Stimulated activated CD8-positive, alpha-beta memory T cell treated with anti-CD3 and anti-CD28 coated beads, Interleukin-7, amount 100 ng/mL, for 4 hours (primary cell): ENCODE measurements around the gene TRMT2A.
"Not testable (repeated sequence)": the region's sequence is repeated elsewhere in the genome, so short reads cannot be mapped to it uniquely, and the experiment has no call there.

Experiments used
- DNase-seq, 2 donors: peaks; one replicate each; pipeline ENCODE4 v3.0.0-alpha.2; 2020; ENCODE audit warnings: low read depth in 2 of 2

TRMT2A gene, protein sequence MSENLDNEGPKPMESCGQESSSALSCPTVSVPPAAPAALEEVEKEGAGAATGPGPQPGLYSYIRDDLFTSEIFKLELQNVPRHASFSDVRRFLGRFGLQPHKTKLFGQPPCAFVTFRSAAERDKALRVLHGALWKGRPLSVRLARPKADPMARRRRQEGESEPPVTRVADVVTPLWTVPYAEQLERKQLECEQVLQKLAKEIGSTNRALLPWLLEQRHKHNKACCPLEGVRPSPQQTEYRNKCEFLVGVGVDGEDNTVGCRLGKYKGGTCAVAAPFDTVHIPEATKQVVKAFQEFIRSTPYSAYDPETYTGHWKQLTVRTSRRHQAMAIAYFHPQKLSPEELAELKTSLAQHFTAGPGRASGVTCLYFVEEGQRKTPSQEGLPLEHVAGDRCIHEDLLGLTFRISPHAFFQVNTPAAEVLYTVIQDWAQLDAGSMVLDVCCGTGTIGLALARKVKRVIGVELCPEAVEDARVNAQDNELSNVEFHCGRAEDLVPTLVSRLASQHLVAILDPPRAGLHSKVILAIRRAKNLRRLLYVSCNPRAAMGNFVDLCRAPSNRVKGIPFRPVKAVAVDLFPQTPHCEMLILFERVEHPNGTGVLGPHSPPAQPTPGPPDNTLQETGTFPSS

DNA sequence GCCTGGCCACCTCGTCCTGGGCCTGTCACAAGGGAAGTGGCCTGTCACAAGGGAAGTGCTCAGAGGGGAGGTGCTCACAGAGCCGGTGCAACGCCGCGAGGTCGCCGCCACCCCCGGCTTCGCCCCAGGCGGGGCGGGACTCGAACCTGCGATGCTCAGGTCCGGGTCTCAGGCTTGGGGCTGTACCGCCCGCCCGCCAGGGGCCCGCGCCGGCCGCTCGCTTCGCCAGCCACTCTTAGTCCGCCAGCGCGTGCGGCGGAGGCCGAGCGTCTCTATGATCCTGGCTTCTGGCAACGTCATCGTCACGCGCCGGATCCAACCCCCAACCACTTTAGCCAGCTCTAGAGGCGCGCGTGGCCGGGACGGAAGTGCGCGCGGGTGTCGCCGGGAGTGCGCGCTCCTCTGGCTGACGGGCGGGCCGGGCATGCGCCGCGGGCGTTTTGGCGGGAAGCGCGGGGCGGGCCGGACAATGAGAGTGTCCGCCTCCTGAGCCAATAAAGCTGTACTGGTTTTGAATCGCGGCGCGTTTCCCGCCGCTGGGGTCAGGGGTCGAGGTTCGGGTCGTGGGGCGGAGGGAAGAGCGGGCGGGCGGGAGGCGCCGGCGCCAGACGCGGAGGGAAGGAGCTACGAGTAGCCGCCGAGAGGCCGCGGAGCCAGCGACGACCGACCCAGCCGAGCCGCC, at the start of gene TRMT2A:
TRMT2A (minus strand) TSS at position 276 of the 682 bp plus-strand sequence. CDS start 320 bp downstream, outside the sequence.
- peak; percentile 92 to 96 for DNase-seq

DNA sequence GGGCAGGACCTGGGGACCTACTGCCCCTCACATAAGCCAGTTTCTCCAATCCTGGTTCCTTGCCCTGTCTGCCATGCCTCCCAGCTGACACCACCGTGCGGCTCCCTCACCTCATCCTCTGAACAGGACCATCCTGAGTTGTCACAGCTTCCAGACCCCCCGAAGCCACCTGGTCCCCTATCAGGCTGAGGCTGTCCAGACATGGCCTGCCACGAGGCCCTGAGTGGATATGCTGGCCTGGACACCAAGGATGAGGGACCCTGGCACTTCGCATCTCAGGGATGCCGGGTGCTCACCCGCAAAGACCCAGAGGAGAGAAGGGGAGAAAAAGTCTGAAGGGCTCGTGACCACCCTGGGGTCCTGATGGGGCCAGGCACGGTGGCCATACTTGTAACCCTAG, 49.7 kb upstream of the TRMT2A start:
- no peak for DNase-seq

DNA sequence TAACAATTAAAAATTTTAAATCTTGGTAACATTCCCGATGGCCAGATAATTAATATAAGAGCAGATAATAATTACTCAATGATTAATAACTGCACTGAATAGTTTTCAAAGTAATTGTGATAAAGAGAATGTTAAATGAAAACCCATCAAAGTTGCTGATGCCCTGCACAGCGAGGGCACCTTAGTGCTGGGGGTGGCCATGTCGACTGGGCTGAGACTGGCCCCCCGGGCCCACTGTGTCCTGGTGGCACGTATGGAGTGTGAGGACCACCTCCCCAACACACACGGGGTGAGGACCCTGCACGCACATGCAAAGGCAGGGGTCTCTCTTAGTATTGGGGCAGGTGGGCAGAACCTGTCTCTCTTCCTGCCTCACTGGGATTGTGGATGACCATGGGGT, 48.9 kb upstream of the TRMT2A start:
- no peak for DNase-seq

DNA sequence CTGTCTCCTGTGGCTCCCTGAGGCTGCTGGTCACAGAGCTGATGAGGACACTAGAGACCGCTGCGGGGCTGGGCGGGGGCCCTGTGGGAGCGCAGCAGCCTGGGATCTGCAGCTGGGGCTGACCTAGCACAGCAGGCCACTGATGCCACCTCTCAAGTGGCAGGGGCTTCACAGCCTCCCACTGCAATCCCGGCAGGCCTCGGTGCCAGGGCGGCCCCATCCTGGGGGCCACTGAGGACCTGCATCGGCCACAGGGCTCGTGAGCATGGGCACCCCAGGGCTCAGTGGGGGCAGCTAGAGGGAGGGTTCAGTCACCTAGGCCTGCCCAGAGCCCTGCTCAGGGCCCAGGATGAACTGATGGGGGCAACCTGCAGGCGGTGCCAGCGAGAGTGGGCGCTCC, 48.4 kb upstream of the TRMT2A start:
- DNase-seq: no peak

DNA sequence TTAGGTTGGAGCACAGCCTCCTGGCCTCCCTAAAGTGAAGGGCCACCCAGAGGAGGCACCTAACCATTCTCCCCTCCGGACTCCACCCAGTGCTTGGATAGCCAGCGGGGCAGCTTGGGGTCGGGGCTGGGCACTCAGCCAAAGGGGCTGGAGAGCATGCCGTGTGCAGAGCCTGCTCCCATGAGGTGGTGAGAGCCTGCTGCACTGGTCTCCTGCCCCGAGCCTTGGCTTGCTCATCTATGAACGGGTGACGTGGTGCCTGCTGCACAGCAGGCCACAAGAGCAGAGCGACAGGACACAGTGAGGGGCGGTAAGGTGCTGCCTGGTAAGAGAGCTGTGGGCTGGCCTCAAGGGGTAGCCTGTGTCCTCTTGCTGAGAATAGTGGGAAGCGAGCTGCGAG, 47.8 kb upstream of the TRMT2A start:
- DNase-seq: no peak

DNA sequence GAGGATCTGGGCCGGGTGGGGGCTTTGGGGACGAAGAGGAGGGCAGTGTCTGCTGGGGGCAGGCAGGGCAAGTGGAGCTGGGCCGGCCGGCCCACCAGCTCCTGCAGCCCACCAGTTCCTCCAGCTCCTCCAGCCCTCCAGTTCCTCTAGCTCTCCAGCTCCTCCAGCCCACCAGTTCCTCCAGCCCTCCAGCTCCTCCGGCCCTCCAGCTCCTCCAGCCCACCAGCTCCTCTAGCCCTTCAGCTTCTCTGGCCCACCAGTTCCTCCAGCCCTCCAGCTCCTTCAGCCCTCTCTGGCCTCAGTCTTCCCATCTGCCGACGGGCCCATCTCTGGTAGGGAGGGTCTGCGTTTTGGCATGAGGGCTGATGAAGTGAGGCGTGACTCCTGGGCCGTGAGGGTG, 43.0 kb upstream of the TRMT2A start:
- DNase-seq: no peak

DNA sequence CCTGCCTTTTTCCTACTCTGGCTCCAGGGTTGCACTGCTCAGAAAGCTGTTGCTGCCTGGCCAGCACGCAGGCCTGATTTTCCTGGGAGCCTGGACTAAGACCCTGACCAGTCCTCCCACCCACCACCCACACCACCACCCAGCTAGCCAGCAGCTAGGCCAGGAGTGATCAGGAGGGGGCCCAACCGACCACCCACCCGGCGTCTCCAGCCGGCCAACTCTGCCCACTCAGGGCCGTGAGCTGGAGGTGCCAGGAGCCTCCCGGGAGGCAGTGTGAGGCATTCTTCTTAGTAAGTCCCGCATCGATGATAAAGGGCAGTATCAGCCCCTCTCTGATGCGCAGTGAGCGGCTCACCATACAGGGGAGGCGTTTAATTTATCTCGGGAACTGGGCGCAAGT, 42.5 kb upstream of the TRMT2A start:
- DNase-seq: not testable (repeated sequence)

DNA sequence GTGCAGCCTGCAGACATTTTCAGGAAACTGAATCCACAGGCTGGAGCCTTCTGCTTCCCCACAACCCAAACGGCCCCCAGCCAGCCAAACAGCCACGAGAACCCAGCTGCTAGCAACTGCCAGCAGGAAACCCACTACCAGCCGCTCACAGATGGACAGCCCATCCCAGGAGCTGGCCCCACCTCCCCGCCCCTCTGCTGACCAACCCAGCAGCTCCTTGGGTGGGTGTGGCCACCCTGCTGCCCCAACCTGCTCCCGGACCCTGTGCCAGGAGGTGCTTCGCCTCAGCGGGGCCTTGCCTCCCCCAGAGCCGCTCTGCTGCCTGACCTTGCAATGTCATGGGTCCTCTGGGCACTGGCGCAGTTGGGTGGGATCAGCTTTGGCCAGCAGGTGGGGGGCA, 42.0 kb upstream of the TRMT2A start:
- DNase-seq: no peak

DNA sequence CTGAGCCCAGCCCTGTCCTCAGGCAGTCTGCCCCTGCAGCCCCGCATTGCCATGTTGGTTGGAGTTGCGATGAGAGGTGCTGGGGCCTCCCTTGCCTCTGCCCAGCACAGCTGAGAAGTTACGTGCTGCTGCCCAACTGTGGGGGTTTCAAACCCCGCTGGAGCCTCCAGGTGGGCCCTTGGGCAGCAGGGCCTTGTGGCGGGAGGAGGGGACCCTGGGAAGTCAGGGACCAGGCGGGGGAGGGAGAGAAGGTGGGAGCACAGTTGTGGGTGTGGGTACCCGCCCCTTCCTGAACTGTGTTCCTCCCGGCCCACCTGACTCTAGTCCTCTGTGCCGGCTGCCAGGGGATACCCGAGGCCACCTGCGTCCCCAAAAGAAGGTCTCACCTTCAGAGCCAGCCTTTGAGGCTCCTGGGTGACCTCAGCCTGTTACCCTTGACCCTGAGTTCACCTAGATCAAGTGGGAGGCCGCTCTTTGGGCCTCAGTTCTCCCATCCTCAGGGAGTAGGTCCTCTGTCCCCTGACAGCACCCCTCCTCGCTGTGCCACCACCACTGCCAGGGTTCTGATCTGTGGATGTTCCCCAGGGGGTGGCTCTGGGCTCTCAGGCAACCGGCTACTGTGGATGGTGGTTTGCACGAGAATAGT, 41.5 kb upstream of the TRMT2A start:
- DNase-seq: no peak

DNA sequence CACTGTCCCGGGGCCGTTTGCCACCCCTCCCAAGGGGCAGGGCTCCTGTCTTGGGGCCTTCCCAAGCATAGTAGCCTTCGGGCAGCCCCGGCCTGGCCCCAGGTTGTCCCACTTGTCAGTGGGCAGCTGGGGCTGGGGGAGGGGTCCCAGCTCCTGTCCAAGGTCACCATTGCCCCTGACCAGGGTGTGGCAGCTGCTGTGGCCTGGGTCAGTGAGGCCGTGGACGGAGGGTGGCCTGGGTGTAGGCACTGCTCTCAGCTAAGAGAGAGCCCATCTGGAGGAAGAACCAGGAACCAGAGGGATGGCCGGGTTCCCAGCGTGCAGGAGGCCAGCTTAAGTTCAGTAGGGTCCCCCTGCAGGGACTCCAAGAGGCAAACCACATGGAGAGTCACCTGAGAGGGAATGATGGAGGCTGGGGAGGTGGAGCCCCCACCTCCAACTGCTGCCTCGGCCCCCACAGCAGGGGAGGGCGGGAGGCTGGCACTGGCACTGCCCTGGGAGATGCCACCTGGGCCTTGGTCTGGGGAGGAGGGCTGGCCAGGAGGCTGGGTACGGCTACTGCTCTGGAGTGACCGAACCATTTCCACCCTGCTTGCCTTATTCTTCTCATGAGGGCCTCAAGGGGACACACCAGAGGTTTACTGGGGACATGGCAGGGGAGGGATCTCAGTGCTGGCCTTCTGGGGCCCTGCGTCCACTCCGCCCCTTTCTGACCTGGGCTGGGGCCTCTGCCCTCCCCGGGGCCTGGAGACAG, 40.6 kb upstream of the TRMT2A start:
- DNase-seq: no peak

DNA sequence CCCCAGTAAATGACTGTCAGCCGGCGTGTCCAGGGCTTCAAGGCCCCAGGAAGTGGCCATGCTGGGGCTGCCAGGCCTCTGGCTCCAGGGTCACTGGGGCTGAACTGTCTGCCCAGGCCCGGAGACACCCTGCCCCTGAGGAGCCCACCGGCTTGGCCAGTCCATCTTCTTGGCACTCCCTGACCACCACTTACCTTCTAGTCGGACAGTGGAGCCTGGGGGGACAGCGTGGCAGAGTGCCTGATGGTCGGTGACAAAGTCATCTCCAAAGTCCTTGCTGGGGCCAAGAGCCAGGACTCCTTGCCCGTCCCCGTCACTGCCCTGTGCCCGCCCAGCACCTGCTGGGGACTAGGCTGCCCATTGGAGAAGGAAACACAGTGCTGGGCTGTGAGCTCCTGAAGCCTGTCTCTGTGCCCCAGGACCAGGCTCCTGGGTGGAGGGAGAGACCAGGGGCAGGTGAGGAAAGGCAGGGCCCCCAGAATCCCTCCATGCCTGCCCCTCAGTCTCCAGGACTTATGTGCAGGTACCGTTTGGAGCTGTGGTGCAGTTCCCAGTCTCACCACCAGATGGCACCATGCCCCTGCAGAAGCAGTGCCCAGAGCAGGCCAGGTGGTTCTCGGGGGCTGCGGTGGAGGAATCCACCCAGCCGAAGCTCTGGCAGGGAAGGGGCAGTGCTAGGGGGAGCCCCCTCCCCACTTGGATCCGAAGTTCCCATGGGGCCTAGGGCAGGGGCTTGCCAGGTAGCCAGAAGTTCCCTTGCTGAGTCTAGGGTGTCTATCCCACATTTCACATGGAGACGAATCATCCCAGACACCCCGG, 39.8 kb upstream of the TRMT2A start:
- DNase-seq: peak; percentile 70 to 80

DNA sequence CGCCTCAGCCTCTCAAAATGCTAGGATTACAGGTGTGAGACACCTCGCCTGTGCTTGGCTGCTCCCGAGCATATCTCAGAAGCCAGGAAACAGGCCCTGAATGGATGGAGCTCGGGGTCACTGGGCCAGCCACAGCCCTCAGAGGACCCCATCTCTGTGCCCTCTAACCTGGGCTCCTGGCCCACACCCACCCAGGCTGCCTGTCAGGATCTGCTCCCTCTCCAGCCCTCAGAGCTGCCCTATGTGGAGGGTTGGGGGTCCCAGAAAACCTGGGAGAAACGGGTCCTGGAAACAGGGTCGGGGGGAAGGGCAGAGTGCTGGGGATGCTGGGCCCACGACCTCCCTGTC, 39.0 kb upstream of the TRMT2A start:
- DNase-seq: no peak

DNA sequence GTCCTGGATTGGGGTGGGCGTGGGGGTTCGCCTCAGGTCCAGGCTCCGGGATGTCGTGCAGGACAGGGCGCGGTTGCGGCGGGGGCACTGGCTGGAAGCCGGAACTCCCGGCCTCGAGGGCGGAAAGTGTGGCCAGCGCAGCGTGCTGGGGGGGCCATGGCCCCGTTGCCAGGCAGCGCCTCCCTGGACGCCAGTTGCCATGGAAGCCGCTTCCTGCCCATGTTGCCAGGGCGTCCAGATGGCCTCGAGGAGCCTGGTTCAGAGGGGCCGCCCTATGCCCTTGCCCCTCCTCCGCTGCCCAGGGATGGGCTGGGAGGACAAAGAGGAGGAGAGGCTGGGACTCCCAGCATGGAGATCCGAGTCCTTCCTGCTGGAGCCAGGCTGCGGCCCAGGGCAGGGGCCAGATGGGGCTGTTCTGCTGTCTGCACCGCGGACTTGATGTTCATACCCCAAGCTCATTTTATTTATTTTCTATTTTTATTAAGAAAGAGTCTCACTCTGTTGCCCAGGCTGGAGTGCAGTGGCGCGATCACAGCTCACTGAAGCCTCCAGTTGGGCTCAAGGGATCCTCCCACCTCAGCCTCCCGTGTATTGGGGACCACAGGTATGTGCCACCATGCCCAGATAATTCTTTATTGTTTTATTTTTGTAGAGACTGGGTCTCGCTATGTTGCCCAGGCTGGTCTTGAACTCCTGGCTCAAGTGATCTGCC, 38.5 kb upstream of the TRMT2A start:
- no peak for DNase-seq

DNA sequence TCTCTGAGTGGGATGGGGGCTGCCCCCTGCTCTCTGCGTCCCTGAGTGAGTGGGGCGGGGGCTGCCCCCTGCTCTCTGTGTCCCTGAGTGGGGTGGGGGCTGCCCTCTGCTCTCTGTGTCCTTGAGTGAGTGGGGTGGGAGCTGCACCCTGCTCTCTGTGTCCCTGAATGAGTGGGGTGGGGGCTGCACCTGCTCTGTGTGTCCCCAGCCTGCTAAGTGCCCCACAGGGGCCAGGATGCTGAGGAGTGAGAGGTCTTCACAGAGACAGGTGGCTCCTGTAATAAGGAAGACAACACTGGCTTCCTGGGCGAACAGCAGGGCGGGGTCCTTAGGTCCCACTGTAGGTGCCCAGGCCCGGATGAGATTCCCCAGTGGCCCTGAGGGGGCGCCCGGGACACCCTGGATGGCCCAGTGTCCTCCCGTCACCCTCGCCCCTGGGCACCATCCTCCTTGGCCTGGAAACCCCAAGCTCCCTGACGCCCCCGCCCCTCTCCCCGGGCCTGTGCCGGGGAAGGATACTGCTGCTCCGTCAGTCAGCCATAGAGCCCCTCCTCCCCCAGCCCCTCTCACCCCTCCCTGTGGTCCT, 37.7 kb upstream of the TRMT2A start:
- no peak for DNase-seq

DNA sequence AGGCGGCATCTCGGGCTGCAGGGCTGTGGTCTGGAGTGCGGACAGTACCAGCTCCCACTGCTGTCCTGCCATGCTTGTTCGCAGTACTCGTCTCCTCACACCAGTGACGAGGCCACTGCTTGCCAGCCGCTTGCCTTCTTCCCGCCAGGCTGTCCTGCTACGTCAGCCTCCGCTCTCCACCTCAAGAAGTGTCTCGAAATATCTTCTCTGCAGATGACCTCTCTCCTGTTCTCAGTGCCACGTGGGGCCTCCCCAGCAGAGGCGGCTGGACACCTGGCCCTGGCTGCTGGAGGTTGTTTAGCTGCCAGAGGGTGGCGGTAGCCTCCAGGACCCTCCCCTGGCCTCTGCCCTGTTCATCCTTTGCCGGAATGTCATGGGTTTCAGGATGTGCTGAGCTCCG, 36.9 kb upstream of the TRMT2A start:
- no peak for DNase-seq

DNA sequence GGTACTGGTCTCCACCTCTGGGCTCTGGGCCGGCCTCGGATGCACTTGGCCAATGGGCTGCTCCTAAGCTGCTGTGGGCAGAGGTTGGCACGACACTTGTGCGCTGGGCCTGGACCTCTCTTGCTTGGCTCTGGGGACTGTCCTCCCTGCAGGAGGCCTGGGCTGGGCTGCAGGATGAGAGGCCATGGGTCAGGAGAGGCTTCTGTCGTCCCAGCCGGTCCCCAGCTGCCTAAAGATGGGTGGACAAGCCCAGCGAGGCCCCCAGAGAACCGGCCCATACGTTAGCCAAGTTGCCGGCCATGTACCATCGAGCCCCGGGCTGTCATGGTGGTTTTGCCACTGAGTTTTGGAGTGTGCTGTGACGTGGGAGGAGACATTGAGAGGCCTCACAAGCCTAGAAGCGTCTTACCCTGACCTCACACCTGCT, 35.5 kb upstream of the TRMT2A start:
- DNase-seq: no peak

DNA sequence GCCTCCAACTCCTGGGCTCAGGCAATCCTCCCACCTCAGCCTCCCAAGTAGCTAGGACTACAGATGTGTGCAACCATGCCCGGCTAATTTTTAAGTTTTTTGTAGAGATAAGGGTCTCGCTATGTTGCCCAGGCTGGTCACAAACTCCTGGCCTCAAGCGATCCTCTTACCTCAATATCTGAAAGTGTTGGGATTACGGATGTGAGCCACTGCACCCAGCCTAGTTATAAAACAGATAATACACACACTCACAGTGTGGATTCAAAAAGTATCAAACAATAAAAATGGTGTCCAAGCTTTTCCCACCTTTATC, 34.2 kb upstream of the TRMT2A start:
- no peak for DNase-seq

DNA sequence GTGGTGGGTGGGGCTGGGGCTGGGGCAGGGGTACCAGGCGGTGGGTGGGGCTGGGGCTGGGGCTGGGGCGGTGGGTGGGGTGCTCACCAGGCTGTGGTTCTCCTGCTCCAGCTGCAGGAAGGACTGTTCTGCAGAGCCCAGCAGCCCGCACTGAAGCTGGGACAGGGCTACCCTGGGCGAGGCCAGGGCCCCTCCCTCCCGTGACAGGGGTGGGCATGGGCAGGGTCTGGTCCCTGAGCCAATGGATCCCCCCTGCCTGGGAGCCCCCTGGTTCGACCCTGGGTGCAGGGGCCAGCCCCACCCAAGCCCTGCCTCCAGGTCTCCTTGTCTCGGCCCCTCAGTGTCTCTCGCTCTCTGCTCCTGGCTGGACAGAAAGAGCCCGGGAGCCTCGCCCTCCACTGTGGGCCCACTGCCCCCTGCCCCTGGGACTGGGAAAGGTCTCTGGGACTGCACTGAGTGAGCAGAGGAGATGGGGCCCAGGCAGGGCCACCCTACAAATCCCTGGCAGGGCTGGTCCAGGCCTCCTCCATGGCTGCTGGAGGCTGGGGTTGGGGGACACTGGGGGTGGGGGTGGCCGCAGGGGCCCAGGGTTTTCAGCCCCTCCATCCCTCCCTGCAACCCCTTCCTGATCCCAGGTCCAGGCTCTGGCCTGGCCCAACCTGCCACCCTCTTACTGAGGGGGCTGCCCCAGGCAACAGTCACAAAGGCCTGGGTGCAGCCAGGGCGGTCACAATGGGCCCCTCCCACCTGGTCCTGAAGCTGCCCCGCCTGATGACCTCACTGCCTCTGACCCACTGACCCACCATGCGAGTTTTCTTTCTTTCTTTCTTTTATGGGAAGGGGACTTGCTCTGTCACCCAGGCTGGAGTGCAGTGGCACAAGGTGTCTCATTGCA, 33.6 kb upstream of the TRMT2A start, which contains the start of gene CCDC188:
CCDC188 (minus strand) TSS at position 675 of the 895 bp plus-strand sequence; CDS start at position 606, 69 bp downstream.
- DNase-seq: no peak
